ENCODE results near the gene LPCAT1. TPM values are rescaled to one million over a fixed set of nuclear protein-coding genes. Genes with fewer than 3 reads are reported as not detected.

The LPCAT1 gene
- total RNA-seq, 2 donors from 2014 or later, result 78.5 to 124 TPM

- TF ChIP-seq CTCF (conservative IDR thresholded peaks at IDR 0.05), result no peak
- H3K36me3 ChIP-seq (ENCODE audit: control insufficient read depth, insufficient read depth, low read length), result peaks cover 9% of the 10 kb centered on the region
- no peaks in the 10 kb centered on the region for H3K9me3 ChIP-seq (ENCODE audit: control insufficient read depth, low read length)
- H3K4me3 Mint-ChIP-seq, result no peak overlapping the region
- H3K27me3 ChIP-seq (ENCODE audit: control insufficient read depth, insufficient read depth, low read length, poor library complexity, severe bottlenecking), result no peaks in the 10 kb centered on the region
- no peaks in the 10 kb centered on the region for H3K27me3 Mint-ChIP-seq (ENCODE audit: insufficient read depth)
- no peaks in the 10 kb centered on the region for H3K4me1 ChIP-seq (ENCODE audit: control insufficient read depth, insufficient read depth, low read length)
- peak overlapping the region; percentile 92 for H3K27ac Mint-ChIP-seq
- no peak overlapping the region for H3K4me3 ChIP-seq (ENCODE audit: low read length)
- H3K36me3 Mint-ChIP-seq (ENCODE audit: low read depth), result peaks cover 19% of the 10 kb centered on the region
- H3K9ac ChIP-seq (ENCODE audit: extremely low read depth, low read length, poor library complexity, severe bottlenecking), result no peak overlapping the region
- DNase-seq, result no peak
- no peak overlapping the region for H3K27ac ChIP-seq (ENCODE audit: low read depth, low read length)
- no peaks in the 10 kb centered on the region for H3K9me3 Mint-ChIP-seq
- H3K4me1 Mint-ChIP-seq, result peaks cover 26% of the 10 kb centered on the region
- 89 to 90% methylated on average over 21 to 26 of the region's 26 CpGs for WGBS, 2 experiments (ENCODE audit: insufficient coverage in 1 of 2, insufficient read length in 1 of 2)
These were observed 10.3 kb downstream of the LPCAT1 start for GRCh38 chr5:1513326-1514026.

- peak overlapping the region; percentile 92 for H3K27ac Mint-ChIP-seq
- H3K27ac ChIP-seq (ENCODE audit: low read depth, low read length), result no peak overlapping the region
These were observed 11.0 kb downstream of the LPCAT1 start for GRCh38 chr5:1512541-1513291.

More at GRCh38 chr5:1512541-1513291, 11.0 kb downstream of the LPCAT1 start:
- H3K36me3 Mint-ChIP-seq (ENCODE audit: low read depth), result peaks cover 20% of the 10 kb centered on the region
- H3K9me3 Mint-ChIP-seq, result no peaks in the 10 kb centered on the region
- no peaks in the 10 kb centered on the region for H3K9me3 ChIP-seq (ENCODE audit: control insufficient read depth, low read length)
- no peak for TF ChIP-seq CTCF (conservative IDR thresholded peaks at IDR 0.05)
- H3K4me1 ChIP-seq (ENCODE audit: control insufficient read depth, insufficient read depth, low read length), result no peaks in the 10 kb centered on the region
- peak; percentile 36 for DNase-seq
- no peak overlapping the region for H3K9ac ChIP-seq (ENCODE audit: extremely low read depth, low read length, poor library complexity, severe bottlenecking)
- WGBS, 2 experiments (ENCODE audit: insufficient coverage in 1 of 2, insufficient read length in 1 of 2), result 96 to 98% methylated on average over 17 to 25 of the region's 25 CpGs
- H3K36me3 ChIP-seq (ENCODE audit: control insufficient read depth, insufficient read depth, low read length), result peaks cover 9% of the 10 kb centered on the region
- H3K4me1 Mint-ChIP-seq, result peaks cover 26% of the 10 kb centered on the region
- no peak overlapping the region for H3K4me3 Mint-ChIP-seq
- H3K4me3 ChIP-seq (ENCODE audit: low read length), result no peak overlapping the region
- no peaks in the 10 kb centered on the region for H3K27me3 ChIP-seq (ENCODE audit: control insufficient read depth, insufficient read depth, low read length, poor library complexity, severe bottlenecking)
- H3K27me3 Mint-ChIP-seq (ENCODE audit: insufficient read depth), result no peaks in the 10 kb centered on the region

All from endodermal cell (in vitro differentiated cells).